ENCODE measurements around the gene PILRA.

DNA sequence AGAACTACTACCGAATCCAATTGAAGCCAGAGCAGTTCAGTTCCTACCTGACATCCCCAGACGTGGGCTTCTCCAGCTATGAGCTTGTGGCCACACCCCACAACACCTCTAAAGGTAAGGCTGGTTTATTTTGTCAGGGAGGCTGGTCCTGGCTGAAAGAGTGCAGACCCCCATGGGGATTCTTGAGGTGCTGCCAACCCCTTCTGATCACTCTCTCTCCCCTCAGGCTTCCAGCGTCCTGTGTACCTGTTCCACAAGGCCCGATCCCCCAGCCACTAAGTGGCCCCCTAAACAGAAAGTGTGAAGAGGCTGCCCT lies 59.9 kb downstream of the PILRA start:
- TF ChIP-seq, protein P1, sequence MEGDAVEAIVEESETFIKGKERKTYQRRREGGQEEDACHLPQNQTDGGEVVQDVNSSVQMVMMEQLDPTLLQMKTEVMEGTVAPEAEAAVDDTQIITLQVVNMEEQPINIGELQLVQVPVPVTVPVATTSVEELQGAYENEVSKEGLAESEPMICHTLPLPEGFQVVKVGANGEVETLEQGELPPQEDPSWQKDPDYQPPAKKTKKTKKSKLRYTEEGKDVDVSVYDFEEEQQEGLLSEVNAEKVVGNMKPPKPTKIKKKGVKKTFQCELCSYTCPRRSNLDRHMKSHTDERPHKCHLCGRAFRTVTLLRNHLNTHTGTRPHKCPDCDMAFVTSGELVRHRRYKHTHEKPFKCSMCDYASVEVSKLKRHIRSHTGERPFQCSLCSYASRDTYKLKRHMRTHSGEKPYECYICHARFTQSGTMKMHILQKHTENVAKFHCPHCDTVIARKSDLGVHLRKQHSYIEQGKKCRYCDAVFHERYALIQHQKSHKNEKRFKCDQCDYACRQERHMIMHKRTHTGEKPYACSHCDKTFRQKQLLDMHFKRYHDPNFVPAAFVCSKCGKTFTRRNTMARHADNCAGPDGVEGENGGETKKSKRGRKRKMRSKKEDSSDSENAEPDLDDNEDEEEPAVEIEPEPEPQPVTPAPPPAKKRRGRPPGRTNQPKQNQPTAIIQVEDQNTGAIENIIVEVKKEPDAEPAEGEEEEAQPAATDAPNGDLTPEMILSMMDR (conservative IDR thresholded peaks at IDR 0.05; ENCODE audit: low read depth in 2 of 2), result no peak
- TF ChIP-seq EZH2phosphoT487 (IDR thresholded peaks at IDR 0.05; ENCODE audit: unreplicated experiment) (no peak), EZH2 (IDR thresholded peaks at IDR 0.05; ENCODE audit: low read depth, unreplicated experiment) (no peak), CREB1 (CRISPR knock-in tag; IDR thresholded peaks at IDR 0.05; ENCODE audit: low read depth) (no peak)
- TF ChIP-seq, protein P2, sequence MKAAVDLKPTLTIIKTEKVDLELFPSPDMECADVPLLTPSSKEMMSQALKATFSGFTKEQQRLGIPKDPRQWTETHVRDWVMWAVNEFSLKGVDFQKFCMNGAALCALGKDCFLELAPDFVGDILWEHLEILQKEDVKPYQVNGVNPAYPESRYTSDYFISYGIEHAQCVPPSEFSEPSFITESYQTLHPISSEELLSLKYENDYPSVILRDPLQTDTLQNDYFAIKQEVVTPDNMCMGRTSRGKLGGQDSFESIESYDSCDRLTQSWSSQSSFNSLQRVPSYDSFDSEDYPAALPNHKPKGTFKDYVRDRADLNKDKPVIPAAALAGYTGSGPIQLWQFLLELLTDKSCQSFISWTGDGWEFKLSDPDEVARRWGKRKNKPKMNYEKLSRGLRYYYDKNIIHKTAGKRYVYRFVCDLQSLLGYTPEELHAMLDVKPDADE (IDR thresholded peaks at IDR 0.05), result no peak
